GM19238 (cell line): ENCODE results near the gene UGT2A1.

Experiments used
- DNase-seq: peaks from one replicate; pipeline ENCODE4 v3.0.0; 2011; ENCODE audit warnings: low spot score; ENCODE audit not compliant: insufficient read length

Gene UGT2A1

DNA sequence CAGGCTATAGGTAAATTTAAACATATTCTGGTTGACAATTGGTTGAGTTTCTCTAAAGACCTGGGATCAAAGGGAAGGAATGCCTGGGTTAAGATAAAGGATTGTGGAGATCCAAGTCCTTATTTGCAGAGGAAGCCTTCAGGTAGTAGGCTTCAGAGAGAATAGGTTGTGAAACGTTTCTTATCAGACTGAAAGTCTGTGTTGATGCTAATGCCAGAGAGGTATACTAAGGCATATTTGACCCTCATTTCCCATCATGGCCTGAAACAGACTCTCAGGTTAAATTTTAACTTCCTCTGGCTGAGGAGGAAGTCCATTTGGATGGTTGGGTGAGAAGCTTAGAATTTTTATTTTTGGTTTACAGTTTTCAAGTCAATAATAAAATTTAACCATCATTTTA, 61.7 kb downstream of the UGT2A1 start:
- DNase-seq, result no peak

DNA sequence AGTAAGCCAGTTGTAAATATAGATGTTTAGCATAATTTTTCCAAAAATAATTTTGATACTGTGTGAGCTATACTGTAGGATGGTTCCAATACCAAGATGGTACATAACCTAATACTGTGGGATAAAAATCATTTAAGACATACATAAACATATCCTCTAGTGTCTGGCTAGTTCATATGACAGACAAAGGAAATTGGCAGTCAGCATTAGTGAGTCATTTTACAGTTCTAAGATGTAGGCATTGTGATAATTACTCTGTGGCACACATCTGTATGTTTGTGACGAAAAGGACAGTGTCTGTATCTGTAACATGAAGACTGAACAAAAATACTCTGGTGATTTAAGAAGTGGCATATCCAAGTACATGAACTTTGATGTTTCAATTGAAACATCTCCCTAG, 63.2 kb downstream of the UGT2A1 start:
- DNase-seq, result no peak

GRCh38 chr4:69584135-69584534, 68.9 kb downstream of the UGT2A1 start:
- DNase-seq, result no peak

GRCh38 chr4:69583543-69583942, 69.5 kb downstream of the UGT2A1 start:
- DNase-seq, result no peak

GRCh38 chr4:69577245-69577644, 75.8 kb downstream of the UGT2A1 start:
- DNase-seq, result no peak

- DNase-seq, result no peak
Observed at GRCh38 chr4:69576251-69576877, 76.7 kb downstream of the UGT2A1 start.

DNA sequence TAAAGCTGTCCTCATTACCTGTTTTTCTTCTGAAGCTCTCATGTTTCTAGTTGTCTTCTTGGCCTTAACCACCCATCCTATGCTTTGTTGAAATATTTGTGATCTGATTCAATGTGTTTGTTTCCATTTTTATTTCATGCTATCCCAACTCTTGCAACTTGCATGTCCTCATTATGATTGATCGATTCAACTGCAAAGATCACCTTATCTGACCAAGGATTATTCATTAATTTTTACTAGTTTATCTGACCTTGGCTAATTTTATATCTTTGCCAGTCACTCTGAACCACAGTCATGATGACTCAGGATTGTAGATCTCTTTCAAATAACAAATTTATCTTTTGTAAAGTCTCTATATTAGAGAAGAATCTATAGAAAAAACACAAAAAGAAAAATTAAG, 84.3 kb downstream of the UGT2A1 start:
- DNase-seq, result no peak

DNA sequence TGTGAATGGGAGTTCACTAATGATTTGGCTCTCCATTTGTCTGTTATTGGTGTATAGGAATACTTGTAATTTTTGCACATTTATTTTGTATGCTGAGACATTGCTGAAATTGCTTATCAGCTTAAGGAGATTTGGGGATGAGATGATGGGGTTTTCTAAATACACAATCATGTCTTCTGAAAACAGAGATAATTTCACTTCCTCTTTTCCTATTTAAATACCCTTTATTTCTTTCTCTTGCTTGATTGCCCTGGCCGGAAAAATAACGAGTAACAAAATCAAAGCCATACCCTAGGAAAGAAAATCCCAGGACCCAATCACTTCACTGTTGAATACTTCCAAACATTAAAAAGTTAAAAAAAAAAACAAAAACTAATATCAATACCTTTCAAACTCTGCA, 89.6 kb downstream of the UGT2A1 start:
- no peak for DNase-seq

DNA sequence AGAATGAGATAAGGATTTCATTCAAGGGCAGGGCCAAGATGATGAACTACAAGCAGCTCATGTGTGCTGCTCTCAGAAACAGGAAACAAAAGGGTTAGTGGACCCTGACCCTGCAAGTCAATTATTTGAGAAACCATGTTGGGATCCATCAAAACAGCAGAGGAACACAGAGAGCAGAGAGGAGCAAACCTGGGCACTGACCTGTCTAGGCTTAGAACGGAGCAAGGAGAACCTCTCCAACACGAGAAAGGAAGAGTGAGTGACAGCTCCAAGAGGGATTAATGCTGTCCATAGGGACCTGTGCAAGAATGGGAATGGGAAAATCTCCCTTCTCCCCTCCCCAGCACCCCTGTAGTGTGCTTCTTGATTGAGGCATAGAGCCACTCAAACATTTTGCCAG, 103.4 kb downstream of the UGT2A1 start:
- no peak for DNase-seq

- no peak for DNase-seq
Observed at GRCh38 chr4:69546134-69546765, 106.8 kb downstream of the UGT2A1 start.
